Lung microvascular endothelial cell (primary cell): ENCODE data around the gene LYRM2. TPM values are rescaled to one million over a fixed set of nuclear protein-coding genes. Genes with fewer than 3 reads are reported as not detected.
"Not testable (repeated sequence)": the region's sequence is repeated elsewhere in the genome, so short reads cannot be mapped to it uniquely, and the experiment has no call there.

Source experiments
- DNase-seq, 2 donors: peaks; one replicate each; pipeline versions ENCODE4 v3.0.0 to v3.0.0-alpha.2; 2010; ENCODE audit warnings: low read depth in 2 of 2
- total RNA-seq: library from RNA; depleted of rRNA; stranded (reverse); fragments of >200 nt; gene quantifications from 2 replicates; pipeline ENCODE4 v1.2.1, GENCODE V29; 2014

The LYRM2 gene
- total RNA-seq, 1 donor from 2014 or later: 12.7 TPM

- DNase-seq: no peak
Observed at GRCh38 chr6:89649682-89650081, 11.1 kb upstream of the LYRM2 start.

- DNase-seq: no peak
Observed at GRCh38 chr6:89644864-89645263, 6.3 kb upstream of the LYRM2 start.

- no peak for DNase-seq
Observed at GRCh38 chr6:89643406-89643805, 4.9 kb upstream of the LYRM2 start.

- DNase-seq: no peak
Observed at GRCh38 chr6:89642956-89643355, 4.4 kb upstream of the LYRM2 start.

GRCh38 chr6:89641581-89641980 is 3.0 kb upstream of the LYRM2 start:
- not testable (repeated sequence) for DNase-seq

- DNase-seq: peak in 1 of 2 donors; percentile 34
Observed at GRCh38 chr6:89640804-89641203, 2.3 kb upstream of the LYRM2 start.

GRCh38 chr6:89637960-89638319 is 607 bp downstream of the LYRM2 start:
- no peak for DNase-seq

- not testable (repeated sequence) for DNase-seq
Observed at GRCh38 chr6:89636412-89636811, 2.1 kb downstream of the LYRM2 start.

GRCh38 chr6:89630488-89630887 is 8.1 kb downstream of the LYRM2 start:
- DNase-seq: no peak

- DNase-seq: no peak
Observed at GRCh38 chr6:89623749-89624148, 14.8 kb downstream of the LYRM2 start.

GRCh38 chr6:89619567-89619966 is 19.0 kb downstream of the LYRM2 start:
- no peak for DNase-seq

GRCh38 chr6:89618026-89618425 is 20.5 kb downstream of the LYRM2 start:
- no peak for DNase-seq

GRCh38 chr6:89616531-89616930 is 22.0 kb downstream of the LYRM2 start:
- DNase-seq: no peak

- DNase-seq: no peak
Observed at GRCh38 chr6:89615882-89616281, 22.7 kb downstream of the LYRM2 start.

GRCh38 chr6:89613790-89614189 is 24.8 kb downstream of the LYRM2 start:
- no peak for DNase-seq

- DNase-seq: no peak
Observed at GRCh38 chr6:89612121-89612520, 26.4 kb downstream of the LYRM2 start.

- peak; percentile 23 to 42 for DNase-seq
Observed at GRCh38 chr6:89611666-89612065, 26.9 kb downstream of the LYRM2 start.

- DNase-seq: peak; percentile 47 to 70
Observed at GRCh38 chr6:89610149-89610642, 28.4 kb downstream of the LYRM2 start.

GRCh38 chr6:89605861-89606260 is 32.7 kb downstream of the LYRM2 start:
- DNase-seq: no peak

GRCh38 chr6:89604653-89605052 is 33.9 kb downstream of the LYRM2 start:
- no peak for DNase-seq

GRCh38 chr6:89602166-89602565 is 36.4 kb downstream of the LYRM2 start:
- no peak for DNase-seq

- DNase-seq: no peak
Observed at GRCh38 chr6:89599727-89600126, 38.8 kb downstream of the LYRM2 start.

- DNase-seq: peak in 1 of 2 donors; percentile 22
Observed at GRCh38 chr6:89597988-89598387, 40.6 kb downstream of the LYRM2 start.

- DNase-seq: no peak
Observed at GRCh38 chr6:89597372-89597771, 41.2 kb downstream of the LYRM2 start.
